ENCODE results near the gene RNF130.

The RNF130 gene

DNA sequence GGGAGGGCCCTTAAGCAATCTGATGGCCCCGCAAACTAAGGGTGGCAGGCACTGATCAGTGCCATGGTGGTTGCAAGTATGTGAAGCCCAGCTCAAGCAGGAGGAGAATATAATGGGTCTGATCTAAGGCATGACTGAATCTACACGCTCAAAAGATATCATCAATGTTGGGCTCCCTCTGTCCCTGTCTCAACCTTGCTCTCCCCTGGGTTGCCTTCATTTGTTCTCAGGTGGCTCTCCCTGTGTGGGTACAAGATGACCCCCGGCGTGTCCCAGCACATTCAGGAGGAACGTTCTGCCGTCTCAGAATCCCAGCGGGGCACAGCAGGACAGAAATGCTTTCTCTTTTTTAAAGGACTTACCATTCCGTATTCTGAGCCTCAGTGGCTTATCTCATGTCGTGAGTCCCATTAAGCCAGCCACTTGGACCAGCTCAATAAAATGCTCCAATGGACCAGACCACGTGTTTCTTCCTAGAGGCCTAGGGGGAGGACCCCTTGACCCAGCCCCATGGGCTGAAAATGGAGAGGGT lies 12.0 kb upstream of the RNF130 start:
- no peak for DNase-seq

DNA sequence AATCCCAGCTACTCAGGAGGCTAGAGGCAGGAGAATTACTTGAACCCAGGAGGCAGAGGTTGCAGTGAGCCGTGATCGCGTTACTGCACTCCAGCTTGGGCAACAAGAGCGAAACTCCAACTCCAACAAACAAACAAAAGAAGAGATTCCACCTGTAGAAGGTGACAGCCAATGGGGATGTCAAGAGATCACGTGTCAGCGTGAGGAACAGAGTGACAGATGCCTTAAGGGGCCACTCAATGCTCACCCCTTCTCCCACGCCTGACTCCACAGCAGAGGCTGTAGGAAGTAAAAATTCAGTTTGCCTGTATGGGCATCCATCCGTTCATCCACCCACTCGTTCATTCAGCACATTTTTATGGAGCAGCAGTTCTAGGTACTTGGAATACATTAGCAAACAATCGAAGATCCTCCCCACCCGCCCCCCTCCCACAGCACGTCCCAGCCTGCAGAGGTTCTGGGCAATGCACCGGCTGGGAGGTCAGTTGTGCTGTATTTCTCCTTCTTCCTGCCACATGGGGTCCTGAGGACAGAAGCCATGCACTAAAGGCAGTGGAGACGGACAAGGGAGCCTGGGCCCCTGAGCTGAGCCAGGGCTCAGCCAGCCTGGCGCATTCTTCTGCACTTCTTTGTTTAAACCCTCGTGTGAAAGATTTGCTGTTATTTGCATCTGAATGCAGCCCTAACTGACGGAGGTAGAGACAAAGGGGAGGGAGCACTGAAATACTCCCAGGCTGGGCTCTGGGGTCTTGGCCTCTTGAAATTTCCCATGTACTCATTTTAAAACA lies 11.3 kb upstream of the RNF130 start:
- no peak for DNase-seq

DNA sequence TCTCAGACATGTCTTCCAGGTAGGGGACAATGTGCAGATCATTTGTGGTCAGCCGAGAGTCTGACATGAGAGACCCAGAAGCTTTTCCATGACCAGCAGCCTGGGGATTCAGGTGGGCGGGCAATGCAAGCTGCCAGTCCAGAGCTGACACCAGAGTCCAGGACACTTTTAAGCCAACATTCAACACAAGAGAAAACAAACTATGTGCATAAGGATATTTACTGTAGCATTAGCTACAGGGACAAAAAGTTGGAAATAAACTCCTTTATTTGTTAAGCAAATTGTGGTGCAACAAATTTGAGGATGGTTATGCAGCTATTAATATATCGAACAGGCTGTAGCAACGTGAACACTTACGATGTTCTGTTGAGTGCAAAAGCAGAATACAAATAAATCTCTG lies 9.9 kb upstream of the RNF130 start:
- DNase-seq = no peak

DNA sequence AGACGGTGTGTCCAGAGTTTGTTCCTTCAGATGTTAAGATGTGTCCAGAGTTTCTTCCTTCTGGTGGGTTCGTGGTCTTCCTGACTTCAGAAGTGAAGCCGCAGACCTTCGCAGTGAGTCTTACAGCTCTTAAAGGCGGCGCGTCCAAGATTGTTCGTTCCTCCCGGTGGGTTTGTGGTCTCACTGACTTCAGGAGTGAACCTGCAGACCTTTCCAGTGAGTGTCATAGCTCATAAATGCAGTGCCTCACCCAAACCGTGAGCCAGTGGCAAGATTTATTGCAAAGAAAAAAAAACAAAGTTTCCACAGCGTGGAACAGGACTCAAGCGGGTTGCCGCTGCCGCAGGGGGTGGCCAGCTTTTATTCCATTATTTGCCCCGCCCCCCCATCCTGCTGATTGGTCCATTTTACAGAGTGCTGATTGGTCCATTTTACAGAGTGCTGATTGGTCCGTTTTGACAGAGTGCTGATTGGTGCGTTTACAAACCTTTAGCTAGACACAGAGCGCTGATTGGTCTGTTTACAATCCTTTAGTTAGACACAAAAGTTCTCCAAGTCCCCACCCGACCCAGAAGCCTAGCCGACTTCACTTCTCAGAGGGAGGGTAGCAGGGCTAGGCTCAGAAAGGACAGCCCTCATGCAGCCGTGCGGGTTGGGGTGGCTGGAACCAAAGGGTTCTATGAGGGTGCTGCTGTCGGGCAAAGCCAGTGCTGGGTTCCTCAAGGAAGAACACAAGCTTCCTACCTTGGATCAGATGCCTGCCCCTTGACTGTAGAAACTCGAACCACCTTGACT lies 9.1 kb upstream of the RNF130 start:
- DNase-seq = peak; percentile 47

DNA sequence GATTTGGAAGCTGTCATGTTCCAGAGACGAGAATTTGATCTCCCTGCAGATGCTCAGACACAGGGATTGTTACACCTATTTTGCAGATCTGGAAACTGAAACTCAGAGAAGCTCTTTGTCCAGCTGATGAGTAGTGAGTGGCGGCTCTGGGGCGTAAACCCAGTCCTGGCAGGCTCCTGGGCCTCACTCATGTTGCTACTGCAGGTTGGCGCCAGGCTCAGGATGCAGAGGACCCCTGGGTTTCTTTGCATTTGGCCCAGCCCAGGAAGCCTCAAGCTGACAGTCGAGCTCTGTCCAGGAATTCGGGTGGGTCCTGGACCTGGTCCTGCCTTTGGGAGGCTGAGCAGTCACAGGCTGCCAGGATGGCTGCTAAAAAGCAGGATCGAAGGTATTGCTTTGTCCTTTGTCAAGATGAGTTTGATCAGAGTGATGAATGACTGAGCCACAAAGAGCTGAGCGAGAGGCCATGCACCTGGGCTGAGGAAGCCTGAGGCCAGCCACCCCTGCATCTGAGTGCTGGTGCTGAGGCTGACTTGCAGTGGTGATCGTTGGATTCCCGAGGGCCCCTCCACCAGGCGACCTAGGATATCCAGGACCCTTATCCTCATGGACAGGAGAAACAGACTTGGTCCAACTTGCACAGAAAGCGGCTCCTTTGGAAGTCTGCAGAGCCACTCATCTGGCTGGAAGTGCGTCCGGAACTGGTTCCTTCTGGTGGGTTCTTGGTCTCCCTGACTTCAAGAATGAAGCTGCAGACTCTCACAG lies 8.3 kb upstream of the RNF130 start:
- DNase-seq = no peak

DNA sequence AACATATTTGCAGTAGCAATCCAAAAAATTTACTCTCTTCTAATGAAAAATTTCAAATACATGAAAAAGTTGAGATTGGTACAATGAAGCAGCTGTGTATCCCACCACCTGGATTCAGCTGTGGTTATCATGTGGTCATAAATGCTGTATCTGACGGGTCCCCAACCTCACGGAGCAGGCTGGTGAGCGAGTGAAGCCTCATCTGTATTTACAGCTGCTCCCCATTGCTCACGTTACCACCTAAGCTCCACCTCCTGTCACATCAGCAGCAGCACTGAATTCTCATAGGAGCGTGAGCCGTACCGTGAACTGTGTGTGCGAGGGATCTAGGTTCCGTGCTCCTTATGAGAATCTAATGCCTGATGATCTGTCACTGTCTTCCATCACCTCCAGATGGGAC lies 6.8 kb upstream of the RNF130 start:
- DNase-seq = no peak

DNA sequence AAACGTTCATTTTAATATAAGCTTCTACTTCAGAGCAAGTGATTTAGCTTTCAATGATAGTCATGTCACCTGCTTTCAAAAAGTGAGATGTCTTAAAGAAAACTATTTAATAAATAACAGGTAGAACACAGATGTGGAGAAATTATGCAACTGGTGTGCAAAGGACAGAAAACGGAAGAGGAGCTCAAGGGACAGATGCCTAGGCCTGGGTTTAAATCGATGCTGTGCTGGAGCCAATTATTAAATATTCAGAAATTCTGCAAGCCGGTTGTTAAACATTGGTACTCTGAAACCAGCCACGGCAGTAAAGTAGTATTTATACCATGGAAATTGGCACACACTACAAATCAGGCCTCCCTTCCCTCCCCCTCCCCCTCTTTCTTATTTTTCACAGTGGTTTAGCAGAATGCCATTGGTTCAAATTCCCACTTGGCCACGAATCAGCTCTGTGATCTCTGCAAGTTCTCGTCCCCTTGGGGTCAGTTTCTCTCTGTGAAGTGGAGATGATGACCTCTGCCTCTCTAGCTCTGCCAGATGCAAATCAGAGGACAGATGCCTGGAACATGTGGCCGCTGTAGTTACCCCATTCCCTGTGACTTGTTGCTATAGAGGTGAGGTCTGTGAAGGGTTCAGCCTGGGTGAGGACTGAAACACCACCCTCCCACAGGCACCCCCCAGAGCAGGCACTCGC lies 6.2 kb upstream of the RNF130 start:
- no peak for DNase-seq

DNA sequence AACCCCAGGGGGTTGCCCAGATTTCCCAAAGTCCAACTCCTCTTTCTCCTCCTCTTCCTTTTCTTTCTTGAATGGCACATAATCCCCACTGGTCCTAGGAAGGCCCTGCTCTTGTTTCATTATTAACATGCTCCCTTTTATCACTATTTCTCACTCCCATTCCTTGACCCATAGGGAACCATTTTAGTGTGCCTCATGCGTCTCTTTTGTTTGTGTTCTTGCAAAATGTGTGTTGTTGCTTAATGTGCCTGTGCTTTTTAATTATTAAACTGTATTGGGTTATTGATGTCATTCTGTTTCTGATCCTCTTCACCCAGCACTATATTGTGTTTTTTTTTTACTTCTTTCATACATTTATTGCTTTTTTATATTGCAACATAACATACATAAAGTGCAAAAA lies 4.1 kb upstream of the RNF130 start:
- DNase-seq = no peak

DNA sequence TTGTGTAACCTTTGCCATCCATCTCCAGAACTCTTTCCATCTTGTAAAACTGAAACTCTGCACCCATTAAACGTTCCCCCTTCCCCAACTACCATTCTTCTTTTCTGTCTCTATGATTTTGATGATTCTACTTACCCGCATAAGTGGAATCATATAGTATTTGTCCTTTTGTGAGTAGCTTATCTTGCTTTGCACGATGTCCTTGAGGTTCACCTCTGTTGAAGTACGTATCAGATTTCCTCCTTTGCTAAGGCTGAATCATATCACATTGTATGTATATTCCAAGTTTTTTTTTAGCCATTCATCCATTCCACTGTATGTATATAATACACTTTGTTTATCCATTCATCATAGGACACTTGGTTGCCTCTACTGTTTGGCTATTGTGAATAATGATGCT lies 2.9 kb upstream of the RNF130 start:
- no peak for DNase-seq

DNA sequence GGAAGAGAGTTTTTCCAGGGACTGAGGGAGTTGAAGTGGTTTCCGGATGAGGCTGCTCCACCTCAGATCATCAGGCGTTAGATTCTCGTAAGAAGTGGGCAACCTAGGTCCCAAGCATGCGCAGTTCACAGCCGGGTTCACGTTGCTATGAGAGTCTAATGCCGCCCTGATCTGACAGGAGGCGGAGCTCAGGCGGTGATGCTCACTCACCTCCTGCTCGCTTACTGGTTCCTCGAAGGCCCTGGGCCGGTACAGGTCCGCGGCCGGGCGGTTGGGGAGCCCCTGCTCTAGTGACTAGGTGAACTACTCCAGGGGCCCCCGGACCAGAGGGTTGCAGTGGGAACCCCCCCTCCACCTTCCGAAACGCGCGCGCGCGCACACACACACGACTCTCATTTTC lies 997 bp upstream of the RNF130 start:
- DNase-seq = peak; percentile 27

DNA sequence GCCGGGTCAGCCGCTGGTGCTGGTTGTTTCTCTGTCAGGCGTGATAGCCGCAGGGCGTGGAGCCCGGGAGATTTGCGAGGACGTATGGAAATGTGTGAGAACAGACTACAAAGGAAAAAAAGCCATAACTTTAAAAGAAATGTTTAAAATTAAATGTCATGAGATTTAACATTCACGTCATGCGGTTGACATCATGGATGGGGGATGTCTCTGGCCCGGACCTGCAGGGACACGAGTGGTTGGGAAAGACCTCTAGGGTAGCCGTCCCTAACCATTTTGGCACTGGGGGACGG lies 643 bp upstream of the RNF130 start:
- DNase-seq = no peak

DNA sequence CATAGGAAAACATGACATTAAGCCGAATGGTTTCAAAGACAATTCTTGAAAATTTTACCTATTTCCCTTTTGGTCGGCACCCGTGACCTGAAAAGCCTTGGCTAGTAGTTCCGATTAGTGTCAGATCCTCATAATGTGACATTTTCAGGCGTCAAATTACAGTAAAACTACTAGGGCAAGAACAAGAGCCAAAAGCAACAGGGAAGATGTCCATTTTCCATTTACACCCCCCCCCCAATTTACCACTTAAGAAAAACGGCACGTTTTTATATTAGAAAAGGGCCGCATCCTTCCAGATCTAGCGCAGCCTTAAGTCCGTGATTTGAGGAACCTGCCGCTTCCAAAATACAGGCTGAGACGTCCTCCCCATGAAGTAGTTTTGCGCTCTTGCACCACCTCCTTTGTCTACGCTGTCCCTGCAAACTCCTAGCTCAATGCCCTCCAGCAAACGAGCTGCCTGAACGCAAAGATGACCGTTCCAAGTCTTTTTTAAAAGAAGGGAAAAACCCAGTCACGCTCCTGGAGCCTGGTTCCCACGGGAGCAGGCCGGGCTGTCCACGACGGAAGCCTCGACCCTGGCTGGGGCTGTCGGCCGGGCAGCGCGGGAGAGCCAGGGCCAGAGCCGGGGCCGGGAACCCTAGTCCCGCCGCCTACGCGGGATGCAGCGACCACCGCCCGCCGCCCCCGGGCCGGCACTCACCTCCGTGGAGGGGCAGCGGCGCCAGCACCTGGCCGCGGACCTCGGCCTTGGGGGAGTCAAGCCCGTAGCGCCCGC lies 616 bp downstream of the RNF130 start:
- DNase-seq = no peak

DNA sequence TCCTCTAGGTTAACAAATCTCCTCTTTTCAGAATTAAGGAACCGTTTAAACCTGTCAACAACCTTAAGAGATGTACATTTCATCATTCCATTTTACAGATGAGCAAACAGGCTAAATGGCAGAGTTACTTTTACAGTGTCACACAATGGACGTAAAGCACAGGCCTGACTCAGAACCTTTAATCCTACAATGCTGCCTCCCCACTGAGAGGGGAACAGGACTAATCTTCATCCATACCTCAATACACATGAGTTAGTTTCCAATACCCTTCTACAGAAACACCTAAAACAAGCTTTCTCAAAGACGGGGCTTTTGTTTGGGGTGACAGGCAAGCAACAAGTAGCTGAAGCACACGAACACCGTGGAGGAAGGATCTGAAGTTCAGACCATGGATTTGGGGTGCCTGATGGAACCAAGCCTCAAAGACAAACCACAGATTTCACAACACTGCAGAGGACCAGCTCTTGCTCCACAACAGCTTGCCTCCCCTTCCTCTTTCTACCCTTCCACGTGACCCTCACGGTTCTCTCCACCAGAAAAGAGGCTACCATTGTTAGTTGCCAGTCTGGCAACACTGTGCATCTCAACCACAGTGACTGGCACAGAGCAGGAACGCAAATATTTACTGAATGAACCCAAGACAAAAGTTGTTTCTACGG lies 1.8 kb downstream of the RNF130 start:
- peak; percentile 64 for DNase-seq

DNA sequence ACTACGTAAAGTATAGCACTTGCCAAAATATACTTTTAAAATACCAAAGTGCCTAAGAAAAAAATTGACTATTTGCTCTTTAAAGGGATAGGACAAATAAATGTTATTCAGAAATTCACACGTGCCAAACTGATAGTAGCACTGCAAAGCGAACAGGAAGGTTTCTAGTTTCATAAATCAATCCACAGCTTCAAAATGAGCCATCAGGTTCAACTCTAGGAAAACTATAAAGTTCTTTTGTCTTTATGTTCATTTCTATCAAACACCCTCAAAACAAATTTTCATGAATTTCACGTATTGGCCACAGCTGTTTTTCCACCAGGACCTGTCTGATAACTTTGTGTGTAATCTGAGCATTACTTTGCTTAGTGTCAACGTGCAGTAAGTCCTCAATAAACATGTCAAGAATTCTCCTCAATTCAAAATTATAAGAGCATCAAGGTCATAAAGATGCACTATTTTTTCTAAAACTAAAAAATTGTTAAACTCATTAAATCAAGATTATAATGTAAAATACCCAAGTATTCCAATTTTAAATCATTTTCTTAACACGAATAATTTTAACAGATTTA lies 3.0 kb downstream of the RNF130 start:
- no peak for DNase-seq

DNA sequence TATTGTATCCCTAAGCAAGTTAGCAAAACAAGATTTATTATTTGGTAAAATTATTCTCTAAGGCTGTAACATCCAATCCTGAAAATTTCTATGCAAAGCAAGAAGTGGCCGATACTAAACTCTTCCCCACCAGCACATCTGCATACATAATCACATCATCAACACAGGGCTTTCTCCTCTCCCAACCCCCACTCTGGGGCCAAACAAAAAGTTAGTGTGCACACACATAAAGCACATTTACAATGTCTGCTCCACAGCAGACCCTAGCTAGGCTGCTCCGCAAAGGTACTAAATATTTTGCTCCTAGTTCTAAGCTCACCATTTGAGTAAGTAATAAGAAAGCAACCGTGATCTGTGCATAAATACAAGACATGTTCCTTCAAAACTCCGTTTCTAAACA lies 3.6 kb downstream of the RNF130 start:
- DNase-seq = no peak

DNA sequence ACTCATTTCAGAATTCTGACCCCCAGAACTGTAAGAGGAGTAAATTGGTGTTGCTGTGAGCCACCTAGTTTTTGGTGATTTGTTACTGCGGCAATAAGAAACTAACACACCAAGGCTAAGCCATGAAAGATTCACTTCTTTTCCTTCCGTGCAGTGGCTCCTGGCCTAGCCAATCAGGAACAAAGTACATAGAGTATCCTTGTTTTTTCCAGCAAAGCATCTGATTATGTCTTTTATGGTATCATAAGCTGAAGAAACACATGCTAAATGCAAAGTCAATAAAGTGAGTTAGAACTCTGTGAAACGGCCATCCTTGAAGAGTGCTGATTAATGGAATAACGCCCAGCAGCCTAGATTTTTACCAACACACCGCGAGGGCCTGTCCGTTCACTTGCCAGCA lies 11.4 kb downstream of the RNF130 start:
- no peak for DNase-seq

DNA sequence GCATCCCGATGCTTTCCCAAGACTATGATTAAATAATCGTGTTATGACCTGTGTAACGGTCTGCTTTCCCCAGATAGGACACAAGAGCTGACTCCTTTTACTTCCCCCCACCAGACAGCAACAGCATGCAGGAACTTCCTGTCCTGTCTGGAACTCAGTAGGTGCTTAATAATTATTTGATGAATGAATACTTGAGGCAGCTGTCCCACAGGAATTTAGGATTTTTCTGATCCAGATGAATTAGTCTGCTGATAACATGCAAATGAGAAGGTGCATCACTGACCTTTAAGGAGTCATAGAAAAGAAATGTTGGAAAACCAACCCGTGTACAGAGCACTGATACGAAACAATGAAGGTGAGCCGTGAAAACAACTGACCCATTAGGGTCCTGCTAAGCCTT lies 12.2 kb downstream of the RNF130 start:
- no peak for DNase-seq

DNA sequence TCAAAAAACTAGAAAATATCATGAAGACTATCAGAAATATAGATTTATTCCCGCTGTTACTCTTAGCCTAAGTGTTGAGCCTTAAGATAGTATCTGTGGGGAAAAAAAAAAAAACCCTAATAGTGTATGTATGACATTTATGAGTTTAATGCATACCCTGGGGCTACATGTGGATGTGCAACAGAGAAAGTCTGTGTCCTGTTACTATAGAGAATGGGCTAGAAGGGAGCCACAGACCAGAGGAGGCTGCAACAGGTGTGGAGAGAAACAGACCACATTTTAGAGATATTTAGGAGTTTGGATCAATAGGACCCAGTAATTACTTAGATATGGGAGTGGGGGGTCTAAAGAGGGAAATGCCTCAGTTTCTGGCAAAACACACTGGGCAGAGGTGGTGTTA lies 15.4 kb downstream of the RNF130 start:
- no peak for DNase-seq

DNA sequence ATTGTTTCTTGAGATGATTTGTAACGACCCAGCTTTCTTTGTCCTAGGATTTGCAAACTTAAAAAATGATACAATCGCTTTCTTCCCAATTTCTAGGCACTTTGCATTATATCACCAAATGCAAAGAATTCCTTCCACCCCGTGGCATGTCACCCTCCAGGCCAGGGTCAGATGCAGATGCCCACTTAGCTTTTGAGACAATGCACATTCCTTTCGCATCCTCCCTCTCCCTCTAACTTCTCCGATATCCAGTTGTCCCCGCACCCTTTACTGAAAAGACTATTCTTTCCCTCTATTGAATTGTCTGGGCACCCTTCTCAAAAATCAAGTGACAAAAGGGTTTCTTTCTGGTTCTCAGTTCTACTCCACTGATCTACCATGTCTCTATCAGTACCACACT lies 17.3 kb downstream of the RNF130 start:
- DNase-seq = no peak

DNA sequence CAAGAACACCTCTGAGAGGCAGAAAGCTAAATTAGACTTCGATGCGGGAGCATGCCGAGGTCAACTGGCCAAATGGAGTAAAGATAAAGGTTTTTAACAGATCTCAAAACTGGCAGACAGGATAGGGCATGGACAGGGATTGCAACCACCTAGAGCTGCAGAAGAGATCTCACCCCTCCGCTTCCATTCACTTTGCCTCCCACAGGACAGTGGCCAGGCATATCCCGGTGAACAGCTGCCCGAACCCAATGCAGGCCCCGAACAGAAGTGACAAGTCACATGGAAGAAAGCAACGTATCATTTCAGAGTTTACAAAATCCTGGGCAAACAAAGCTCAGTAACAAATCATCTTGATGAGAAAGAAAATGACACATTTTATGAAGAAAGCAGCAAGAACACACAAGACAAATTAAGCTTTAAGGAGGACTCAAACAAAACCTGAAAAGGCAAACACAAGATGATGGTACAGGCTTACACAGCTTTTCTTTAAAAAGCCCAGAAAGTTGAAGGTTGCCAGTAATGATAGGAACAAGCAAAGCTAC lies 18.4 kb downstream of the RNF130 start:
- DNase-seq = no peak

DNA sequence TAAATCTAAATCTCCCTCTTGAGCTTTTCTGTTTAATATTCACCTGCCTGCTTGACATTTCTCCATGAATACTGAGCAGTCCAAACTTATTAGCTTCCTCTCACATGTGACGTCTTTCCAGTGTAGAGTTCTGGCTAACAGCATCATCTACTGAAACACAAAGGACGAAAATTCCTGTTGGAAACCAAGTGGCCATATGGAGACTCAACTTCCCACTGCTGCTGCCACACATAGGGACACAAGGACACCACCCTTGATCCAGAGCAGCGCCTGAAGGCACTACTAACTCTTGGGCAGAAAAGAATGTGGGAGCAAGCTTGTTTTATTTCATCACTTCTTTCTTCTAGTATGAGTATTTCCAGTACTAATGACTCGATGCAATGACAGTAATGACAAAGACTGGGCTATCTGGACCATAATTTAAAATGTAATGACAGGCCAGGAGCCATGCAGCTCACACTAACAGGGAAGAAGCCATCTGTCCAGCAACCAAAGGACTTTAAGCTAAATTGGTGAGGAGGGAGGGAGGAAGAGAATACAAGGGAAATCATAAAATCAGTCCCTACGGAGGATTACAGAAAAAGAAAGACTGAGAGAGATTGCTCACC lies 19.2 kb downstream of the RNF130 start:
- no peak for DNase-seq
